HCT116 (cell line): ENCODE measurements around the gene RNF152. TPM values are rescaled to one million over a fixed set of nuclear protein-coding genes. Genes with fewer than 3 reads are reported as not detected.

Experiments used
- ATAC-seq: fragments of 200-7000 bp; cut with Tn5 transposase; 2 replicates; pipeline ENCODE4 v1.9.1; 2020; ENCODE audit warnings: mild to moderate bottlenecking, moderate library complexity
- BruUV-seq: library from RNA; stranded (reverse); fragments of 400-500 nt; replicated peaks from 2 replicates; lab custom pipeline; 2021; lab: Mats Ljungman, UMichigan
- CTCF ChIA-PET: fragments of 300-600 bp; sonication (Branson Sonifier 250); formaldehyde crosslinking; loops from one replicate; lab custom pipeline; 2021; ENCODE audit warnings: antibody characterized with exemption; lab: Charles Lee
- POLR2A ChIA-PET: fragments of 300-600, 350-600 bp; sonication (Branson Sonifier 250); formaldehyde crosslinking; loops from one replicate; lab custom pipeline; 2021; ENCODE audit warnings: antibody characterized with exemption; lab: Charles Lee
- RAD21 ChIA-PET, 2 experiments: fragments of 300-600 bp; sonication (Branson Sonifier 250); formaldehyde crosslinking; loops; one replicate each; lab custom pipeline; 2023; ENCODE audit warnings: low total read pairs in 2 of 2; ENCODE audit not compliant: uncharacterized antibody in 2 of 2, unreplicated experiment in 2 of 2, low non-redundant PET in 1 of 2; lab: Charles Lee
- DNase-seq: peaks from one replicate; pipeline ENCODE4 v3.0.0-alpha.2; 2010; ENCODE audit warnings: low read depth, low spot score
- H2AFZ ChIP-seq: fragments of 200-600 bp; shearing (Covaris generic), sonication (generic); 2 replicates; pipeline ENCODE4 v1.6.1; 2017; ENCODE audit warnings: low read depth, mixed run types, mixed read lengths, antibody characterized with exemption, low read length; ENCODE audit not compliant: poor library complexity, severe bottlenecking
- H3K27ac ChIP-seq: 2 replicates; pipeline ENCODE4 v1.5.1; 2012; ENCODE audit warnings: low read depth, low read length
- H3K27me3 ChIP-seq: fragments of 200-600 bp; sonication (generic); 2 replicates; pipeline ENCODE4 v1.6.1; 2016; ENCODE audit warnings: mixed run types, low read length, mixed read lengths; ENCODE audit not compliant: insufficient read depth
- H3K36me3 ChIP-seq, 2 experiments: fragments of 200-500 bp in 1 of 2; fragments of 200-600 bp in 1 of 2; sonication (Bioruptor generic) in 1 of 2; sonication (generic) in 1 of 2; 2 replicates each; pipeline versions ENCODE4 v1.5.1 to v1.6.1; 2014 to 2016; ENCODE audit warnings: low read length in 2 of 2, inconsistent platforms in 1 of 2, mixed read lengths in 1 of 2, mixed run types in 1 of 2; ENCODE audit not compliant: insufficient read depth in 2 of 2, control insufficient read depth in 1 of 2
- H3K4me1 ChIP-seq, 2 experiments: fragments of 200-600 bp in 1 of 2; sonication (generic) in 1 of 2; 2 replicates each; pipeline versions ENCODE4 v1.5.1 to v1.6.1; 2012 to 2017; ENCODE audit warnings: low read length in 2 of 2, inconsistent platforms in 1 of 2, mild to moderate bottlenecking in 1 of 2, mixed read lengths in 1 of 2, mixed run types in 1 of 2, moderate library complexity in 1 of 2; ENCODE audit not compliant: insufficient read depth in 2 of 2, control insufficient read depth in 1 of 2
- H3K4me2 ChIP-seq: fragments of 200-600 bp; sonication (generic); 2 replicates; pipeline ENCODE4 v1.6.1; 2017; ENCODE audit warnings: mixed run types, low read length, mixed read lengths
- H3K4me3 ChIP-seq, 2 experiments: fragments of 200-600 bp in 1 of 2; sonication (generic) in 1 of 2; replicated peaks in 1 of 2; 2 replicates each; pipeline ENCODE4 v1.5.1; 2011 to 2016; ENCODE audit warnings: low read length in 2 of 2, control low read depth in 1 of 2, low read depth in 1 of 2, mild to moderate bottlenecking in 1 of 2, mixed read lengths in 1 of 2, mixed run types in 1 of 2
- H3K79me2 ChIP-seq: fragments of 200-600 bp; sonication (generic); 2 replicates; pipeline ENCODE4 v1.6.1; 2017; ENCODE audit warnings: mild to moderate bottlenecking, mixed run types, low read length, moderate library complexity, mixed read lengths; ENCODE audit not compliant: insufficient read depth
- H3K9ac ChIP-seq: fragments of 200-600 bp; sonication (generic); 2 replicates; pipeline ENCODE4 v1.6.1; 2016; ENCODE audit warnings: low read length, mixed read lengths
- H3K9me2 ChIP-seq: fragments of 200-600 bp; sonication (generic), shearing (Covaris generic); 2 replicates; pipeline ENCODE4 v1.6.1; 2017; ENCODE audit warnings: mixed run types, mild to moderate bottlenecking, moderate library complexity; ENCODE audit not compliant: insufficient read depth
- H3K9me3 ChIP-seq, 2 experiments: fragments of 200-500 bp in 1 of 2; fragments of 200-600 bp in 1 of 2; sonication (Bioruptor generic) in 1 of 2; sonication (generic) in 1 of 2; 2 replicates each; pipeline ENCODE4 v1.6.1; 2014 to 2017; ENCODE audit warnings: low read length in 2 of 2, mixed read lengths in 2 of 2, inconsistent platforms in 1 of 2, low read depth in 1 of 2, mild to moderate bottlenecking in 1 of 2, mixed run types in 1 of 2, moderate library complexity in 1 of 2; ENCODE audit not compliant: control insufficient read depth in 1 of 2, insufficient read depth in 1 of 2
- H4K20me1 ChIP-seq: fragments of 200-600 bp; sonication (generic), shearing (Covaris generic); 2 replicates; pipeline ENCODE4 v1.6.1; 2017; ENCODE audit warnings: mixed run types, mild to moderate bottlenecking, moderate library complexity; ENCODE audit not compliant: insufficient read depth
- ATF3 ChIP-seq: IDR thresholded peaks from 2 replicates; pipeline ENCODE4 v1.6.1; 2012
- EGR1 ChIP-seq: IDR thresholded peaks from 2 replicates; pipeline ENCODE4 v1.6.1; 2012; ENCODE audit warnings: low read depth
- ELF1 ChIP-seq: IDR thresholded peaks from 2 replicates; pipeline ENCODE4 v1.6.1; 2012; ENCODE audit warnings: low read depth, borderline replicate concordance
- EZH2phosphoT487 ChIP-seq: fragments of 200-600 bp; IDR thresholded peaks from 2 replicates; pipeline ENCODE4 v1.6.1; 2018; ENCODE audit warnings: antibody characterized with exemption, borderline replicate concordance
- FOSL1 ChIP-seq: IDR thresholded peaks from 2 replicates; pipeline ENCODE4 v1.6.1; 2012; ENCODE audit warnings: low read depth
- JUND ChIP-seq: IDR thresholded peaks from 2 replicates; pipeline ENCODE4 v1.6.1; 2012
- MAX ChIP-seq: IDR thresholded peaks from 2 replicates; pipeline ENCODE4 v1.6.1; 2012
- POLR2AphosphoS5 ChIP-seq: IDR thresholded peaks from 2 replicates; pipeline ENCODE4 v1.6.1; 2011; ENCODE audit warnings: mild to moderate bottlenecking, low read depth, low read length, moderate library complexity
- RAD21 ChIP-seq: IDR thresholded peaks from 2 replicates; pipeline ENCODE4 v1.6.1; 2012; ENCODE audit warnings: low read depth, mild to moderate bottlenecking
- SP1 ChIP-seq: IDR thresholded peaks from 2 replicates; pipeline ENCODE4 v1.6.1; 2012; ENCODE audit warnings: low read depth
- SRF ChIP-seq: IDR thresholded peaks from 2 replicates; pipeline ENCODE4 v1.6.1; 2012; ENCODE audit warnings: low read depth
- YY1 ChIP-seq: IDR thresholded peaks from 2 replicates; pipeline ENCODE4 v1.6.1; 2011; ENCODE audit warnings: low read length, low read depth, moderate library complexity, mild to moderate bottlenecking; ENCODE audit not compliant: insufficient replicate concordance; ENCODE audit errors: extremely low read depth
- ZBTB33 ChIP-seq: IDR thresholded peaks from 2 replicates; pipeline ENCODE4 v1.6.1; 2011; ENCODE audit warnings: mild to moderate bottlenecking, low read length, moderate library complexity; ENCODE audit not compliant: insufficient replicate concordance; ENCODE audit errors: extremely low read depth
- ZFX ChIP-seq: fragments of 450-650 bp; IDR thresholded peaks from 2 replicates; pipeline ENCODE4 v1.6.1; 2017
- ZNF274 ChIP-seq: fragments of 200-500 bp; sonication (Bioruptor generic); IDR thresholded peaks from 2 replicates; pipeline ENCODE4 v1.6.1; 2014; ENCODE audit warnings: mild to moderate bottlenecking, low read depth, low read length, inconsistent platforms
- intact Hi-C: fragments of 100-400 bp; cut with micrococcal nuclease; formaldehyde crosslinking; loops from 2 replicates; pipeline ENCODE4 v1.10.0; 2022
- total RNA-seq: library from RNA; stranded (reverse); gene quantifications from one replicate; pipeline ENCODE4 v1.2.1, GENCODE V29; 2021; ENCODE audit not compliant: unreplicated experiment
- TF ChIP-seq, protein P1 (sequence below): IDR thresholded peaks from 2 replicates; pipeline ENCODE4 v1.6.1; 2012; ENCODE audit warnings: low read depth

RNF152 gene
- total RNA-seq, 1 experiment from 2014 or later, result 0.47 TPM

- no peak overlapping the region for H3K4me2 ChIP-seq
- H3K27ac ChIP-seq, result no peak overlapping the region
- CTCF ChIA-PET, result no interaction called here
- POLR2A ChIA-PET, result no interaction called here
- no peak overlapping the region for H2AFZ ChIP-seq
- no peaks in the 10 kb centered on the region for H4K20me1 ChIP-seq
- no peaks in the 10 kb centered on the region for H3K9me3 ChIP-seq
- intact Hi-C loops, result loop anchor here (5.0 kb wide), 1 partner anchor 309 kb away; no protein-coding TSS in a partner anchor
- RAD21 ChIA-PET, result no interaction called here
- H3K9me2 ChIP-seq, result no peaks in the 10 kb centered on the region
- no TSS peak for BruUV-seq
- no peak for TF ChIP-seq EGR1
- ATAC-seq (no peak), DNase-seq (no peak)
- no peaks in the 10 kb centered on the region for H3K79me2 ChIP-seq
- no peak overlapping the region for H3K9ac ChIP-seq
- H3K36me3 ChIP-seq, result no peaks in the 10 kb centered on the region
- H3K27me3 ChIP-seq, result peaks cover 8% of the 10 kb centered on the region; the same call in 1 of the 2 replicates
- H3K4me3 ChIP-seq, result no peak overlapping the region
- peaks cover 0 to 15% of the 10 kb centered on the region in 2 experiments; a peak in 1 of 4 replicates for H3K4me1 ChIP-seq
Observed at GRCh38 chr18:61891271-61891670, 1.5 kb downstream of the RNF152 start.

GRCh38 chr18:61890344-61890743 lies 2.5 kb downstream of the RNF152 start:
- Histone ChIP-seq H3K9me3 (no peaks in the 10 kb centered on the region), H2AFZ (no peak overlapping the region), H3K4me2 (no peak overlapping the region), H3K4me1 (peaks cover 0 to 15% of the 10 kb centered on the region in 2 experiments; a peak in 1 of 4 replicates), H3K4me3 (no peak overlapping the region), H4K20me1 (no peaks in the 10 kb centered on the region), H3K9me2 (no peaks in the 10 kb centered on the region), H3K36me3 (no peaks in the 10 kb centered on the region), H3K79me2 (no peaks in the 10 kb centered on the region), H3K27me3 (peaks cover 8% of the 10 kb centered on the region; the same call in 1 of the 2 replicates), H3K9ac (no peak overlapping the region), H3K27ac (no peak overlapping the region)
- CTCF ChIA-PET, result no interaction called here
- intact Hi-C loops, result loop anchor here (5.0 kb wide), 1 partner anchor 308 kb away; no protein-coding TSS in a partner anchor
- POLR2A ChIA-PET, result no interaction called here
- no peak for DNase-seq
- RAD21 ChIA-PET, result no interaction called here
- no peak for ATAC-seq
- BruUV-seq, result no TSS peak
- TF ChIP-seq YY1 (no peak), SRF (no peak), JUND (no peak), ZBTB33 (no peak), POLR2AphosphoS5 (no peak), ZNF274 (no peak), EGR1 (no peak), ATF3 (no peak), ZFX (no peak), RAD21 (no peak), SP1 (no peak), FOSL1 (no peak), ELF1 (no peak), EZH2phosphoT487 (no peak), MAX (no peak)
- TF ChIP-seq, protein P1, sequence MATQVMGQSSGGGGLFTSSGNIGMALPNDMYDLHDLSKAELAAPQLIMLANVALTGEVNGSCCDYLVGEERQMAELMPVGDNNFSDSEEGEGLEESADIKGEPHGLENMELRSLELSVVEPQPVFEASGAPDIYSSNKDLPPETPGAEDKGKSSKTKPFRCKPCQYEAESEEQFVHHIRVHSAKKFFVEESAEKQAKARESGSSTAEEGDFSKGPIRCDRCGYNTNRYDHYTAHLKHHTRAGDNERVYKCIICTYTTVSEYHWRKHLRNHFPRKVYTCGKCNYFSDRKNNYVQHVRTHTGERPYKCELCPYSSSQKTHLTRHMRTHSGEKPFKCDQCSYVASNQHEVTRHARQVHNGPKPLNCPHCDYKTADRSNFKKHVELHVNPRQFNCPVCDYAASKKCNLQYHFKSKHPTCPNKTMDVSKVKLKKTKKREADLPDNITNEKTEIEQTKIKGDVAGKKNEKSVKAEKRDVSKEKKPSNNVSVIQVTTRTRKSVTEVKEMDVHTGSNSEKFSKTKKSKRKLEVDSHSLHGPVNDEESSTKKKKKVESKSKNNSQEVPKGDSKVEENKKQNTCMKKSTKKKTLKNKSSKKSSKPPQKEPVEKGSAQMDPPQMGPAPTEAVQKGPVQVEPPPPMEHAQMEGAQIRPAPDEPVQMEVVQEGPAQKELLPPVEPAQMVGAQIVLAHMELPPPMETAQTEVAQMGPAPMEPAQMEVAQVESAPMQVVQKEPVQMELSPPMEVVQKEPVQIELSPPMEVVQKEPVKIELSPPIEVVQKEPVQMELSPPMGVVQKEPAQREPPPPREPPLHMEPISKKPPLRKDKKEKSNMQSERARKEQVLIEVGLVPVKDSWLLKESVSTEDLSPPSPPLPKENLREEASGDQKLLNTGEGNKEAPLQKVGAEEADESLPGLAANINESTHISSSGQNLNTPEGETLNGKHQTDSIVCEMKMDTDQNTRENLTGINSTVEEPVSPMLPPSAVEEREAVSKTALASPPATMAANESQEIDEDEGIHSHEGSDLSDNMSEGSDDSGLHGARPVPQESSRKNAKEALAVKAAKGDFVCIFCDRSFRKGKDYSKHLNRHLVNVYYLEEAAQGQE, result no peak
